Calu3 (cell line): ENCODE data around the gene ASB18. TPM values are rescaled to one million over a fixed set of nuclear protein-coding genes. Genes with fewer than 3 reads are reported as not detected.

Source experiments
- BruUV-seq: library from RNA; stranded (reverse); fragments of 400-500 nt; replicated peaks from 2 replicates; lab custom pipeline; 2021; lab: Mats Ljungman, UMichigan
- CTCF ChIA-PET: fragments of 300-600 bp; sonication (Branson Sonifier 250); formaldehyde crosslinking; loops from one replicate; lab custom pipeline; 2022; ENCODE audit warnings: antibody characterized with exemption; lab: Charles Lee
- DNase-seq: peaks from one replicate; pipeline ENCODE4 v3.0.0; 2022
- H3K27ac Mint-ChIP-seq: one replicate; pipeline ENCODE4 v1.8.0; 2022; ENCODE audit warnings: mixed read lengths; ENCODE audit not compliant: unreplicated experiment
- H3K27me3 Mint-ChIP-seq: one replicate; pipeline ENCODE4 v1.8.0; 2022; ENCODE audit warnings: mixed read lengths; ENCODE audit not compliant: unreplicated experiment
- H3K36me3 Mint-ChIP-seq: one replicate; pipeline ENCODE4 v1.8.0; 2022; ENCODE audit warnings: mild to moderate bottlenecking, moderate library complexity, mixed read lengths; ENCODE audit not compliant: insufficient read depth, unreplicated experiment
- H3K4me1 Mint-ChIP-seq: one replicate; pipeline ENCODE4 v1.8.0; 2022; ENCODE audit warnings: mild to moderate bottlenecking, low read depth, mixed read lengths; ENCODE audit not compliant: unreplicated experiment
- H3K4me3 Mint-ChIP-seq: one replicate; pipeline ENCODE4 v1.8.0; 2022; ENCODE audit warnings: mild to moderate bottlenecking, low read depth, moderate library complexity, mixed read lengths; ENCODE audit not compliant: unreplicated experiment
- H3K9me3 Mint-ChIP-seq: one replicate; pipeline ENCODE4 v1.8.0; 2022; ENCODE audit warnings: low read depth, mixed read lengths; ENCODE audit not compliant: unreplicated experiment
- CTCF ChIP-seq: fragments of 200-600 bp; IDR thresholded peaks from one replicate; pipeline ENCODE4 v1.8.0; 2022; ENCODE audit warnings: antibody characterized with exemption; ENCODE audit not compliant: unreplicated experiment
- intact Hi-C: fragments of 100-400 bp; cut with micrococcal nuclease; formaldehyde crosslinking; loops from one replicate; pipeline ENCODE4 v1.10.0; 2022; ENCODE audit not compliant: unreplicated experiment
- total RNA-seq: library from RNA; stranded (reverse); gene quantifications from 2 replicates; pipeline ENCODE4 v1.2.3, GENCODE V29; 2022

ASB18 gene
- total RNA-seq, 1 experiment from 2014 or later: not detected

GRCh38 chr2:236217926-236218325 is 46.3 kb downstream of the ASB18 start:
- no peak for TF ChIP-seq CTCF
- Mint-ChIP-seq H3K36me3 (peaks cover 5% of the 10 kb centered on the region), H3K4me1 (peaks cover 14% of the 10 kb centered on the region), H3K27ac (no peak overlapping the region), H3K27me3 (no peaks in the 10 kb centered on the region), H3K4me3 (no peak overlapping the region), H3K9me3 (no peaks in the 10 kb centered on the region)
- no peak for DNase-seq
- no TSS peak for BruUV-seq
- intact Hi-C loops: no loop called here
- CTCF ChIA-PET: interaction anchor here (0.6 kb wide), 1 partner anchor 46 kb away, joined by 3 read pairs; no protein-coding TSS in a partner anchor

GRCh38 chr2:236216711-236217110 is 47.5 kb downstream of the ASB18 start:
- H3K27ac Mint-ChIP-seq: no peak overlapping the region
- H3K9me3 Mint-ChIP-seq: no peaks in the 10 kb centered on the region
- H3K36me3 Mint-ChIP-seq: peaks cover 5% of the 10 kb centered on the region
- BruUV-seq: no TSS peak
- no peaks in the 10 kb centered on the region for H3K27me3 Mint-ChIP-seq
- intact Hi-C loops: no loop called here
- no peak for DNase-seq
- CTCF ChIA-PET: interaction anchor here (0.6 to 1.3 kb wide), 2 partner anchors 9 to 24 kb away, joined by 3 read pairs; no protein-coding TSS in a partner anchor
- peaks cover 14% of the 10 kb centered on the region for H3K4me1 Mint-ChIP-seq
- H3K4me3 Mint-ChIP-seq: no peak overlapping the region
- no peak for TF ChIP-seq CTCF

GRCh38 chr2:236215761-236216333 is 48.4 kb downstream of the ASB18 start:
- CTCF ChIA-PET: interaction anchor here (1.3 kb wide), 1 partner anchor 25 kb away, joined by 3 read pairs; no protein-coding TSS in a partner anchor
- H3K36me3 Mint-ChIP-seq: peaks cover 5% of the 10 kb centered on the region
- peaks cover 14% of the 10 kb centered on the region for H3K4me1 Mint-ChIP-seq
- intact Hi-C loops: no loop called here
- TF ChIP-seq CTCF: no peak
- no peaks in the 10 kb centered on the region for H3K9me3 Mint-ChIP-seq
- no TSS peak for BruUV-seq
- no peaks in the 10 kb centered on the region for H3K27me3 Mint-ChIP-seq
- H3K27ac Mint-ChIP-seq: no peak overlapping the region
- DNase-seq: no peak
- H3K4me3 Mint-ChIP-seq: no peak overlapping the region

- BruUV-seq: no TSS peak
- no peak for TF ChIP-seq CTCF
- intact Hi-C loops: no loop called here
- H3K4me1 Mint-ChIP-seq: peaks cover 14% of the 10 kb centered on the region
- no peak overlapping the region for H3K27ac Mint-ChIP-seq
- H3K27me3 Mint-ChIP-seq: no peaks in the 10 kb centered on the region
- no peaks in the 10 kb centered on the region for H3K9me3 Mint-ChIP-seq
- DNase-seq: peak; percentile 32
- H3K4me3 Mint-ChIP-seq: no peak overlapping the region
- CTCF ChIA-PET: interaction anchor here (0.6 to 1.3 kb wide), 2 partner anchors 26 to 69 kb away, joined by 3 read pairs; no protein-coding TSS in a partner anchor
- peaks cover 5% of the 10 kb centered on the region for H3K36me3 Mint-ChIP-seq
Measured at GRCh38 chr2:236215196-236215595, 49.0 kb downstream of the ASB18 start.
